Chondrocyte (in vitro differentiated cells): ENCODE results near the gene CELF2. TPM values are rescaled to one million over a fixed set of nuclear protein-coding genes. Genes with fewer than 3 reads are reported as not detected.
A peak's percentile ranks its signal among the peaks of the same experiment; 100 is the strongest.
"Not testable (repeated sequence)": the region's sequence is repeated elsewhere in the genome, so short reads cannot be mapped to it uniquely, and the experiment has no call there.

Source experiments
- DNase-seq: peaks from one replicate; pipeline ENCODE4 v3.0.0; 2021; ENCODE audit warnings: mixed read lengths, low spot score
- H3K27ac Mint-ChIP-seq: one replicate; pipeline ENCODE4 v1.8.0; 2021; ENCODE audit warnings: mild to moderate bottlenecking, moderate library complexity, mixed read lengths; ENCODE audit not compliant: unreplicated experiment
- H3K27me3 Mint-ChIP-seq: 2 replicates; pipeline ENCODE4 v1.8.0; 2021; ENCODE audit warnings: low read depth, mixed read lengths
- H3K36me3 Mint-ChIP-seq: 2 replicates; pipeline ENCODE4 v1.8.0; 2021; ENCODE audit warnings: low read depth, mixed read lengths
- H3K4me1 Mint-ChIP-seq: 2 replicates; pipeline ENCODE4 v1.8.0; 2021; ENCODE audit warnings: low read depth, mild to moderate bottlenecking, mixed read lengths
- H3K4me3 Mint-ChIP-seq: one replicate; pipeline ENCODE4 v1.8.0; 2021; ENCODE audit warnings: mild to moderate bottlenecking, moderate library complexity, mixed read lengths; ENCODE audit not compliant: unreplicated experiment
- H3K9me3 Mint-ChIP-seq: 2 replicates; pipeline ENCODE4 v1.8.0; 2021; ENCODE audit warnings: low read depth, mixed read lengths
- CTCF ChIP-seq: fragments of 200-600 bp; sonication (generic); IDR thresholded peaks from 2 replicates; pipeline ENCODE4 v1.5.0; 2021; ENCODE audit warnings: antibody characterized with exemption, mild to moderate bottlenecking, moderate library complexity
- total RNA-seq: library from RNA; stranded (reverse); gene quantifications from 3 replicates; pipeline ENCODE4 v1.2.1, GENCODE V29; 2021

The CELF2 gene
- total RNA-seq, 1 donor from 2014 or later = 44.3 TPM

DNA sequence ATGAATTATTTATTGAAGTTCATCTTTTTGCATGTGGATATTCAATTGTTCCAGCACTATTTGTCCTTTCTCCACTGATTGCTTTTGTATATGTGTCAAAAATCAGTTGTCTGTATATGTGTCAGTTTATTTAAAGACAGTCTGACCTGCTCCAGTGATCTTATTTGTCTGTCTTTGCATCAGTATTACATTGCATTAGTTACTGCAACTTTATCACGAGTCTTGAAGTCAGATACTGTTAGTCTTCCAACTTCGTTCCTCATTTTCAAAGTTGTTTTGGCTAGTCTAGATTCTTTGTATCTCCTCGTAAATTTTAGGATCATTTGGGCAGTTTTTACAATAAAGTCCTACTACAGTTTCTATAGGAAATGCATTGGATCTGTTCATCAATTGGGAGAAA is 166.4 kb downstream of the CELF2 start:
- Mint-ChIP-seq H3K27me3 (no peaks in the 10 kb centered on the region), H3K27ac (no peak overlapping the region), H3K36me3 (peaks cover 11% of the 10 kb centered on the region), H3K9me3 (peaks cover 15% of the 10 kb centered on the region), H3K4me1 (peaks cover 17% of the 10 kb centered on the region), H3K4me3 (no peak overlapping the region)
- no peak for TF ChIP-seq CTCF
- DNase-seq = no peak

DNA sequence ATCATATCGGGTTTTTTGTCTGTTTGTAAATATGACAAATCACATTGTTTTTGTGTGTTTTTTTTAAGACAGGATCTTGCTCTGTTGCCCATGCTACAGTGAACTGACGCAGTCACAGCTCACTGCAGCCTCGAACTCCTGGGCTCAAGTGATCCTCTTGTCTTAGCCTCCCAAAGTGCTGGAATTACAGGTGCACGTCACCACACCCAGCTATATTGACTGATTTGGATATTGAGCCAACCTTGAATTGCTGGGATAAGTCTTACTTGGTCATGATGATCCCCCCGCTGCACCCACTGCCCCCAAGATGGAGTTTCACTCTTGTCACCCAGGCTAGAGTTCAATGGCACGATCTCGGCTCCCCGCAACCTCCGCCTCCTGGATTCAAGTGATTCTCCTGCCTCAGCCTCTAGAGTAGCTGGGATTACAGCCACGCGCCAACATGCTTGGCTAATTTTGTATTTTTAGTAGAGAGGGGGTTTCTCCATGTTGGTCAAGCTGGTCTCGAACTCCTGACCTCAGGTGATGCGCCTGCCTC is 167.5 kb downstream of the CELF2 start:
- Mint-ChIP-seq H3K36me3 (peaks cover 11% of the 10 kb centered on the region), H3K4me1 (peaks cover 24% of the 10 kb centered on the region), H3K9me3 (peaks cover 15% of the 10 kb centered on the region)
- H3K27ac Mint-ChIP-seq, H3K27me3 Mint-ChIP-seq, H3K4me3 Mint-ChIP-seq, DNase-seq: not testable (repeated sequence)

DNA sequence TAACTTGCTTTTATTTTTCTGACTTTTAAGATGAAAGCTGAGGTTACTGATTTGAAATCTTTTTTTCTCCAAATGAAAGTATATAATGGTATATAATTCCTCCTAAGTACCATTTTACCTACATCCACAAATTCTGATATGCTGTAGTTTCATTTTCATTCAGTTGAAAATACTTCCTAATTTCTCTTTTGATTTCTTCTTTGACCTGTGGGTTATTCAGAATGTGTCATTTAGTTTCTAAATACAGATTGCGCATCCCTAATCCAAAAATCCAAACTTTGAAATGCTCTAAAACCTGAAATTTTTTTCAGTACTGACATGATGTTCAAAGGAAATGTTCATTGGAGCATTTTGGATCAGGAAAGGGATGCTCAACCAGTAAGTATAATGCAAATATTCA is 168.7 kb downstream of the CELF2 start:
- H3K27me3 Mint-ChIP-seq = no peaks in the 10 kb centered on the region
- peaks cover 21% of the 10 kb centered on the region for H3K4me1 Mint-ChIP-seq
- DNase-seq = no peak
- H3K27ac Mint-ChIP-seq = no peak overlapping the region
- peaks cover 15% of the 10 kb centered on the region for H3K9me3 Mint-ChIP-seq
- no peak overlapping the region for H3K4me3 Mint-ChIP-seq
- H3K36me3 Mint-ChIP-seq = peaks cover 11% of the 10 kb centered on the region
- no peak for TF ChIP-seq CTCF

DNA sequence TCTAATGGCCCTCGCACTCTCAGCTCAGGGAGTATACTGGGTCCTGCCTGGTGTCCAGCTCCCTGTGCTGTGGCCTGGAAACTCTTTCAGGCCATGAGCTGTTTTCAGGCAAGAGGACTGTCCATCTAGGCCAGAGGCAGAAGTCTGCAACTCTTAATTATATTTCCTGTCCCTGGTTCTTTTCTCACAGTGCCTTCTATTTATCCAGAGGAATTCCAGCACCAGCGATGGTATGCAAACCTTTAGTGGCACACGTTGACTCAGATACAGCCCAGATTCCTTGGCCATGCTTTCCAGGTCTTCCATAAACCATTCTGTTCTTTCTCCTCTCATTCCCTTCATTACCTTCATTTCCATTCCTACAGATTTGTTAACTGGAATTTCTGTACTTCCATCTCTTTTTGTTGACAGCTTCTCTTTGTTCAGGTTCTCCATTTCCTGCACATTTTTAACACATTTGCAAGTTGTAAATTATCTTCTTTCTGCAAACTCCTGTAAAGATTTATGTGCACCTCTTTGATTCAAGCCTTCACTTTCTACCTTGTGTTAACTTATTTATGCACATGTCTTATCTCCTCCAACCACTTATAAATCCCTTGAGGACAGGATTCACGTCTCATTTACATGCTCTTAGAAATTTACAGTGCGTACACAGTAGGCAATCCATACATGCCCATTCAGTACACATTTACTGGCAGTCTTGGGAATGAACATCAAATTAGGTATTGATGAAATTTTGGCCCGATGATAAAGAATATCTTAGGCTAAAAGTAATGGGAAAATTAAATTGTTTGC is 172.1 kb downstream of the CELF2 start:
- no peak for DNase-seq
- no peaks in the 10 kb centered on the region for H3K27me3 Mint-ChIP-seq
- peaks cover 12% of the 10 kb centered on the region for H3K9me3 Mint-ChIP-seq
- H3K27ac Mint-ChIP-seq = peak overlapping the region; percentile 33
- peaks cover 10% of the 10 kb centered on the region for H3K4me1 Mint-ChIP-seq
- H3K36me3 Mint-ChIP-seq = peaks cover 9% of the 10 kb centered on the region
- TF ChIP-seq CTCF = no peak
- no peak overlapping the region for H3K4me3 Mint-ChIP-seq

GRCh38 chr10:11191190-11191589 is 173.5 kb downstream of the CELF2 start:
- no peak overlapping the region for H3K27ac Mint-ChIP-seq
- H3K4me1 Mint-ChIP-seq = peaks cover 10% of the 10 kb centered on the region
- no peak for TF ChIP-seq CTCF

More at GRCh38 chr10:11191190-11191589, 173.5 kb downstream of the CELF2 start:
- H3K9me3 Mint-ChIP-seq = peaks cover under 1% of the 10 kb centered on the region
- H3K4me3 Mint-ChIP-seq = no peak overlapping the region
- H3K36me3 Mint-ChIP-seq = peaks cover 2% of the 10 kb centered on the region
- no peaks in the 10 kb centered on the region for H3K27me3 Mint-ChIP-seq
- no peak for DNase-seq
